ENCODE data around the gene NRG3.

DNA sequence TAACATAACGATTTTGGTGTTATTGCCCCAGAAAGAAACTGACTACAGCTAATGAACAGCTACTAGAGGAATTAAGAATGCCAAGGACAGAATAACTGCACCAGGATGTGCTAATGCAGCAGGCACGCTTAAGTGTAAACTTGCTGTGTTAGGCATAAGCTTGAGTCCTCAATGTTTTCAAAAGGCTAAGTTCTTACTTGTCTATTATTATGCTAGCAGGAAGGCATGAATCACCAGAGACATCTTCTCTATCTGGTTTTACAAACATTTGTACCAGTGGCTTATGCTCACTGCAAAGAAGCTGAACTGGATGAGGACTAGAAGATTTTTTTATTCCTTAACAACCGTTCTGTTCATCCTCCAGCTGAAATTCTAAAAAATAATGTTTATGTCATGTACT is 1035.3 kb downstream of the NRG3 start:
- TF ChIP-seq, protein P1, sequence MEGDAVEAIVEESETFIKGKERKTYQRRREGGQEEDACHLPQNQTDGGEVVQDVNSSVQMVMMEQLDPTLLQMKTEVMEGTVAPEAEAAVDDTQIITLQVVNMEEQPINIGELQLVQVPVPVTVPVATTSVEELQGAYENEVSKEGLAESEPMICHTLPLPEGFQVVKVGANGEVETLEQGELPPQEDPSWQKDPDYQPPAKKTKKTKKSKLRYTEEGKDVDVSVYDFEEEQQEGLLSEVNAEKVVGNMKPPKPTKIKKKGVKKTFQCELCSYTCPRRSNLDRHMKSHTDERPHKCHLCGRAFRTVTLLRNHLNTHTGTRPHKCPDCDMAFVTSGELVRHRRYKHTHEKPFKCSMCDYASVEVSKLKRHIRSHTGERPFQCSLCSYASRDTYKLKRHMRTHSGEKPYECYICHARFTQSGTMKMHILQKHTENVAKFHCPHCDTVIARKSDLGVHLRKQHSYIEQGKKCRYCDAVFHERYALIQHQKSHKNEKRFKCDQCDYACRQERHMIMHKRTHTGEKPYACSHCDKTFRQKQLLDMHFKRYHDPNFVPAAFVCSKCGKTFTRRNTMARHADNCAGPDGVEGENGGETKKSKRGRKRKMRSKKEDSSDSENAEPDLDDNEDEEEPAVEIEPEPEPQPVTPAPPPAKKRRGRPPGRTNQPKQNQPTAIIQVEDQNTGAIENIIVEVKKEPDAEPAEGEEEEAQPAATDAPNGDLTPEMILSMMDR (IDR thresholded peaks at IDR 0.05) = no peak
- TF ChIP-seq, protein P2, sequence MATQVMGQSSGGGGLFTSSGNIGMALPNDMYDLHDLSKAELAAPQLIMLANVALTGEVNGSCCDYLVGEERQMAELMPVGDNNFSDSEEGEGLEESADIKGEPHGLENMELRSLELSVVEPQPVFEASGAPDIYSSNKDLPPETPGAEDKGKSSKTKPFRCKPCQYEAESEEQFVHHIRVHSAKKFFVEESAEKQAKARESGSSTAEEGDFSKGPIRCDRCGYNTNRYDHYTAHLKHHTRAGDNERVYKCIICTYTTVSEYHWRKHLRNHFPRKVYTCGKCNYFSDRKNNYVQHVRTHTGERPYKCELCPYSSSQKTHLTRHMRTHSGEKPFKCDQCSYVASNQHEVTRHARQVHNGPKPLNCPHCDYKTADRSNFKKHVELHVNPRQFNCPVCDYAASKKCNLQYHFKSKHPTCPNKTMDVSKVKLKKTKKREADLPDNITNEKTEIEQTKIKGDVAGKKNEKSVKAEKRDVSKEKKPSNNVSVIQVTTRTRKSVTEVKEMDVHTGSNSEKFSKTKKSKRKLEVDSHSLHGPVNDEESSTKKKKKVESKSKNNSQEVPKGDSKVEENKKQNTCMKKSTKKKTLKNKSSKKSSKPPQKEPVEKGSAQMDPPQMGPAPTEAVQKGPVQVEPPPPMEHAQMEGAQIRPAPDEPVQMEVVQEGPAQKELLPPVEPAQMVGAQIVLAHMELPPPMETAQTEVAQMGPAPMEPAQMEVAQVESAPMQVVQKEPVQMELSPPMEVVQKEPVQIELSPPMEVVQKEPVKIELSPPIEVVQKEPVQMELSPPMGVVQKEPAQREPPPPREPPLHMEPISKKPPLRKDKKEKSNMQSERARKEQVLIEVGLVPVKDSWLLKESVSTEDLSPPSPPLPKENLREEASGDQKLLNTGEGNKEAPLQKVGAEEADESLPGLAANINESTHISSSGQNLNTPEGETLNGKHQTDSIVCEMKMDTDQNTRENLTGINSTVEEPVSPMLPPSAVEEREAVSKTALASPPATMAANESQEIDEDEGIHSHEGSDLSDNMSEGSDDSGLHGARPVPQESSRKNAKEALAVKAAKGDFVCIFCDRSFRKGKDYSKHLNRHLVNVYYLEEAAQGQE (IDR thresholded peaks at IDR 0.05; ENCODE audit: insufficient read depth in 1 of 2, low read depth in 2 of 2, low read length in 1 of 2) = no peak
- TF ChIP-seq POLR2AphosphoS5 (IDR thresholded peaks at IDR 0.05; ENCODE audit: low read depth, low read length) = no peak
- no peak for TF ChIP-seq SIN3A (IDR thresholded peaks at IDR 0.05; ENCODE audit: borderline replicate concordance, insufficient read depth, low read depth, low read length)
- TF ChIP-seq TCF7L2 (IDR thresholded peaks at IDR 0.05; ENCODE audit: low read depth, low read length) = no peak

Measured in Panc1 (cell line).